SU-DHL-6 (cell line): Measurements from ENCODE around the gene RIMBP2.

Experiments used
- EZH2phosphoT487 ChIP-seq: fragments of 200-600 bp; sonication (generic), shearing (Covaris generic); conservative IDR thresholded peaks from 2 replicates; pipeline ENCODE4 v1.6.1; 2018; ENCODE audit warnings: mild to moderate bottlenecking, antibody characterized with exemption, low read length, moderate library complexity, mixed read lengths
- TF ChIP-seq, protein P1 (sequence below): fragments of 200-600 bp; sonication (generic); IDR thresholded peaks from one replicate; pipeline ENCODE4 v1.5.1; 2017; ENCODE audit warnings: antibody characterized with exemption, mild to moderate bottlenecking, low read length, moderate library complexity; ENCODE audit not compliant: insufficient read depth, poor library complexity, severe bottlenecking

DNA sequence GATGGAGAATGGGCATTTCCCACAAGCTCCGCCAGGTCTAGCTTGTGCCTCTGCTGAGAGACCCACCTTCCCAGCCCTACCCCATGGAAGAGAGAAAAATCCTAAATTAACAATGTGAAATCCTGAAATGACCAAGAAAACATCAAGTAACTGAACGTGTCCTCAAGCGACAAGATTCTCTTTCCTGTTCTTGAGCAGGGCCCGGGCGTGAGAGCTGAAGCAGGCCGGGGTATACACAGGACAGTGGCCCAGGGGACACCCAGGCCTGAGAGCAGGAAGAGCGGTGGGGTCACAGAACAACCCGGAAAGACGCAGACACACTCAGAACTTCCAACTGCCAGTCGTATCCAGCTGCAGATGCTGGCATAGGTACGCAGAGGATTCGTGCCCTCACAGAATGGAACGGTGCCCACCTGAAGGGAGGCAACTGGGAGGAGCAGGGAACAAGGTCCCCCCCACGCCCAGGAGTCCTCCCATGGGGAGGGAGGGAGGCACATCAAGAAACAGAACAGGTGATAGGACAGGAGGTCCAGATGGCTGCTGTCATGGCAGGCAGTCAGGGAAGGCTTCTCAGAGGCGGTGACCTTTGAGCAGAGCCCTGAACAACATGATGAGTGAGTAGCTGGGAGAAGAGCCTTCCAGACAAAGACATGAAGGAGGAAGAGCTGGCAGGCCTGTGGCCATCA, 9.1 kb downstream of the RIMBP2 start:
- TF ChIP-seq, protein P1, sequence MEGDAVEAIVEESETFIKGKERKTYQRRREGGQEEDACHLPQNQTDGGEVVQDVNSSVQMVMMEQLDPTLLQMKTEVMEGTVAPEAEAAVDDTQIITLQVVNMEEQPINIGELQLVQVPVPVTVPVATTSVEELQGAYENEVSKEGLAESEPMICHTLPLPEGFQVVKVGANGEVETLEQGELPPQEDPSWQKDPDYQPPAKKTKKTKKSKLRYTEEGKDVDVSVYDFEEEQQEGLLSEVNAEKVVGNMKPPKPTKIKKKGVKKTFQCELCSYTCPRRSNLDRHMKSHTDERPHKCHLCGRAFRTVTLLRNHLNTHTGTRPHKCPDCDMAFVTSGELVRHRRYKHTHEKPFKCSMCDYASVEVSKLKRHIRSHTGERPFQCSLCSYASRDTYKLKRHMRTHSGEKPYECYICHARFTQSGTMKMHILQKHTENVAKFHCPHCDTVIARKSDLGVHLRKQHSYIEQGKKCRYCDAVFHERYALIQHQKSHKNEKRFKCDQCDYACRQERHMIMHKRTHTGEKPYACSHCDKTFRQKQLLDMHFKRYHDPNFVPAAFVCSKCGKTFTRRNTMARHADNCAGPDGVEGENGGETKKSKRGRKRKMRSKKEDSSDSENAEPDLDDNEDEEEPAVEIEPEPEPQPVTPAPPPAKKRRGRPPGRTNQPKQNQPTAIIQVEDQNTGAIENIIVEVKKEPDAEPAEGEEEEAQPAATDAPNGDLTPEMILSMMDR = no peak
- no peak for TF ChIP-seq EZH2phosphoT487
